HG03571 (cell line): ENCODE results near the gene PRMT2.
A peak's percentile ranks its signal among the peaks of the same experiment; 100 is the strongest.

ENCODE experiments used
- ATAC-seq: cut with Tn5 transposase; IDR thresholded peaks from one replicate; pipeline ENCODE4 v1.9.1; 2021; ENCODE audit not compliant: unreplicated experiment

The PRMT2 gene

DNA sequence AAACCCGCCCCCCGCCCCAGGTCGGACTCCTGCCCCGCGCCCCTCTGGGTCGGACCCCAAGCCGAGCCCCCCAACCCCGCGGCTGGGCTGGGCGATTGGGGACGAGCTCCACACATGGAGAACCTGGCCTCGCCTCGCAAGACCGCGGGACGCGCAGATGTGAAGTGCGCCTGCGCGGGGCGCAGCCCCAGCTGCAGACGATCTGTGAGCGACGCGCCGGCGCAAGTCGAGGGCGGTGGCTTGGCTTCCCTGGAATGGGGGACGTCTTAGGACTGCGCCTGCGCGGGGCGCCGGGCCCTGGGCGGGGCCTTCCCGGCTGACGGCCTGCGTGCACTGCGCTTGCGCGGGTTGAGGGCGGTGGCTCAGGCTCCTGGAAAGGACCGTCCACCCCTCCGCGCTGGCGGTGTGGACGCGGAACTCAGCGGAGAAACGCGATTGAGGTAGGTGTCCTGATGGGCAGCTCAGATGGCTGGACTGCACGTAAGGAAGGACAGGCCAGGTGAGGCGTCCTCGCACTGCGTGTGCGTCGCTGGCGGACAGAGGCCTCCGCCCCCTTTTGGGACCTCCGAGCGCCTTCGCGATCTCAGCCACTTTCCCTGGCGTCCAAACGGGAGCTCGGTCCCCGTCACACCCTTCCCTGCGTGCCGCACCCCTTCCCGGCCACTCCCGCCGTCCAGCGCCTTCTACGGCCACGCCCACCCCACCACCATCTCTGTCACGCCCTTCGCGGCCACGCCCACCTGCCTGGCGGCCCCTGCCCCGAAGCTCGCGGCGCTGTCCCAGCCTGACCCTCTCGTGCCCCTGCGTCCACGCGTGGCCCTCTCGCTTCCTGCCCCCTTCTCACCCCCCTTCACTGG lies at the start of gene PRMT2:
TSS of gene PRMT2 (plus strand) at position 351 of the 857 bp plus-strand sequence. CDS start 1,278 bp downstream, outside the sequence.
- ATAC-seq = peak; percentile 84

- no peak for ATAC-seq
Observed at GRCh38 chr21:46594276-46594675, 41.2 kb upstream of the PRMT2 start.

- ATAC-seq = no peak
Observed at GRCh38 chr21:46596201-46596600, 39.3 kb upstream of the PRMT2 start.

DNA sequence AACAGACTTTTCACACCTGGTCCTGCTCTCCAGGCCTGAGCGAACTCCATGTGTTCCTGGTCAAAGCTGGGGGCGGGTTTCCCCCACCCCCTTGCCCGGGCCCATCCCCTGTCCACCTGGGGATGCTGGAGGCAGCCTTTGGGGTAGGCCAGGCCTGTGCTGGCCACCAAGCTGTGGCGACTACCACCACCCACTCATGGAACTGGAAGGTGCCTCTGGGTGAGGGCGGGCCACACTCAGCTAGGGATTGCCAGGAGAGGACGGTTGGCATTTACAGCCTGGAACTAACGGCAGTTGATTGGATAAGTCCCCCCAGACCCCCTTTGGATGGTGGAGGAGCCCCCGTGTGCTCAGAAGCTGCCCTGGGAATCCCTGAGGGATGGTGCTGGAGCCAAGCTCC lies 38.4 kb upstream of the PRMT2 start:
- ATAC-seq = no peak

DNA sequence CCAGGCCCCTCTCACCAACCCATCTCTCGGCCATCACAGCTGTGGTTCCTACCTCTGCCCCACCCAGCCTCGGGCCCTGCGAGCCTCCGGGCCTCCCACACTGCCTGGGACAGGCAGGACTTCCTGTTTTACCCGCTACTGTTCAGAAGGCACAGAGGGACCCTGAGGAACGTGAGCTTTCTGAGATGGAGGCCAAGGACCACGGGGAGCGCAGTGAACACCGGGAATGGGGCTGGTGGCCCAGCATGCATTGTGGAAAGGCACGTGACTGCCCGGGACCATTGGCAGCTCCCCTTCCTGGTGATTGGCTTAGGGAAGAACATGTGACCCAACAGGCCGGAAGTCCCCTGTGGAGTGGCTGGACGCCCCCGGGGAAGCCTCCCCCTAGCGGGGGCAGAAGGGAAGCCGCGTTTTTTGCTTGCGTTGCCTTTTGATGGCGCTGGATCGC lies 37.6 kb upstream of the PRMT2 start:
- no peak for ATAC-seq

- no peak for ATAC-seq
Observed at GRCh38 chr21:46598581-46599572, 36.6 kb upstream of the PRMT2 start.

GRCh38 chr21:46600305-46600704 lies 35.2 kb upstream of the PRMT2 start:
- ATAC-seq = no peak

DNA sequence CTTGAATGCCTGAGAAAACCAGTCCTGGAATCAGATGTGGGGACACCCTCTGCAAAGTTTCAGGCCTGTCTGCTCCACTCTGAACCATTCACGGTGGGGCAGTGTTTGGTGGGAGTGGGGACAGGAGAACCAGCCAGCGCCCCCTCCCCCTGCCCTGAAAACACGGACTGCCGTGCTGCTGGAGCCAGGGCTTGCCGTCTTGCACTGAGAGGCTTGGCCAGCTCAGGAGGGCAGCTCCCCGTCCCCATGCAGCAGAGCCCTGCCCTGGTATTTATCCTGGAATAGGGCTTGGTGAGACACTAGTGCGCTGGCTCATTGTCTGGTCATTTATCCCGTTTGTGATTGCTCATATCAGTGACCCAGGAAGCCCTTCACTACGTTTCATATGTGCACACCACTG lies 34.5 kb upstream of the PRMT2 start:
- no peak for ATAC-seq

DNA sequence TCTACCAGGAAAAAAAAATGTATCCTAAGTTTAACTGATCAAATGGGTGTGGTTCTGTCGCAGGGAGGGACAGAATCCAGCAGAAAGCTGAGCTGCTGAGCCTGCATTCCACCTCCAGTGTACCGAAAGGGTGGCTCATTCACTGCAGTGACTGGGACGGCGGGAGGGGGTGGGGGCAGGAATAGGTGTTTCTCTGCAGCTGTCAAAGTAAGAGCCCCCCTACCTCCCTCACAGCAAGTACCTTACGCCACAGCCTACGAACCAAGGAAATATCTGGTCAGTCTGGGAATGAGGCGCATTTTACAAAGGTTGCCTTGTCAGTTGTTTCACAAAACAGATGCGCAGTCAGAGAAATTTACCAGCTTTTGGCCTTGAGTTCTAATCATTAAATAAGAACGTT lies 32.2 kb upstream of the PRMT2 start:
- no peak for ATAC-seq

DNA sequence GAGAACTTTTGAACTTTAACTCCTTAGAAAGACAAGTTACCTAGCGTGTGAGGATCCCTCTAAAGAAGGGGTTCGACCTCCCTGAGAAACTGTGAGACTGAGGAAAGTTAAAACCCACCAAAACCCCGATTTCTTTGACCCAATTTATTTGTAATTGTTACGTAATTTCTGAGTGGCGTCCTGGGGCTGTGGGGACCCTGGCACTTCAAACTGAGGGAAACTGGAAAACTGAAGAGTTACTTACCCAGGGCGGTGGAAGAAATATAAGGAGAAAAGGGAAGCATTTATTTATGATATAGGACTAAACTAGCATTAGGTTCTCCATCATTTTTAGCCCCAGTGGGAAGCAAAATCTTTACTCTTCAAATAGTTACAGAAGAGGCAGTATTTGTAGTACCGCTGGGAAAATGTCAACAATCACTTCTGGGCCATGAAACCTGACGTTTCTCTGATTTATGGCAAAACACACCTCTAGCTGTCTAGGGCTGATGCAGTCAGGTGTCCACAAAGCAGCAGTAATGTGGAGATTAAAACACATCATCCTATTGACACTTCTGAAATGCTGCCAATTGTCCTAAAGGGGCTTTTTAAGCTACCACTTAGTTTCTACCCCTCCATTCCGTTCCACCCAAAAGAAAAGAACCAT lies 31.0 kb upstream of the PRMT2 start:
- ATAC-seq = no peak

GRCh38 chr21:46604975-46605766 lies 30.3 kb upstream of the PRMT2 start, which contains the start of gene S100B:
TSS of gene S100B (minus strand) at chr21:46605082. CDS start at chr21:46602415, 2,667 bp downstream.
- ATAC-seq = no peak

DNA sequence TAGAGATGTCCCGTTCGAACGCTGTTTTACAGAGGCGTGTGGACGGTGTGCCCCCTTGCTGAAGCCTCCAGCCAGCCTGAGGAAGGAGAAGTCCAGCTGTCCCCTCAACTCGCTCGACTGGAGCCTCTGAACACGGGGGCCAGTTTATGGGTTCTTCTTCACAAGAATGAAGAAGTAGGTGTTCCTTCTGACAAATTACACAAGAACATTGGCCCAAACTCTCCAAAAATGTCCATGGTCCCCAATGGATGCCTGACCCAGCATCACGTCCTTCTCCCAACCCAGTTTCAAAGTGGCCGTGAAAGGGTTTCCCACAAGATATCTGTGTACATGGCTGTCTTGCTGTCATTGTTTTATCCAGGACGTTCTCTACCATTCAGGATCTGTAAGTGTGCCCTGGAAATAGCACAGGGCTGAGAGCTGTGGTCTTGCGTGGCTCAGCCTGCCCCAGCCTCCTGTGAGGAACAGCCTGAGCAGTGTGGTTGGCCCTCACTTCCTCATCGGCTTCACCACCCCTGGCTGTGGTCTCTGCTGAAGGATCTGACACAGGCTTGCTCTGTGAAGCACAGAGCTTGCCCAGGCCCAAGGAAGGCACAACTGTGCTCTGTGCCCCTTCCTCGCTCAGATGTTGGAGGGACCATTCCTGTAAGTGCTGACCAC lies 29.6 kb upstream of the PRMT2 start:
- ATAC-seq = peak; percentile 66

- ATAC-seq = no peak
Observed at GRCh38 chr21:46606427-46606813, 29.1 kb upstream of the PRMT2 start.

GRCh38 chr21:46607636-46608035 lies 27.8 kb upstream of the PRMT2 start:
- ATAC-seq = no peak

- no peak for ATAC-seq
Observed at GRCh38 chr21:46608672-46609111, 26.8 kb upstream of the PRMT2 start.

DNA sequence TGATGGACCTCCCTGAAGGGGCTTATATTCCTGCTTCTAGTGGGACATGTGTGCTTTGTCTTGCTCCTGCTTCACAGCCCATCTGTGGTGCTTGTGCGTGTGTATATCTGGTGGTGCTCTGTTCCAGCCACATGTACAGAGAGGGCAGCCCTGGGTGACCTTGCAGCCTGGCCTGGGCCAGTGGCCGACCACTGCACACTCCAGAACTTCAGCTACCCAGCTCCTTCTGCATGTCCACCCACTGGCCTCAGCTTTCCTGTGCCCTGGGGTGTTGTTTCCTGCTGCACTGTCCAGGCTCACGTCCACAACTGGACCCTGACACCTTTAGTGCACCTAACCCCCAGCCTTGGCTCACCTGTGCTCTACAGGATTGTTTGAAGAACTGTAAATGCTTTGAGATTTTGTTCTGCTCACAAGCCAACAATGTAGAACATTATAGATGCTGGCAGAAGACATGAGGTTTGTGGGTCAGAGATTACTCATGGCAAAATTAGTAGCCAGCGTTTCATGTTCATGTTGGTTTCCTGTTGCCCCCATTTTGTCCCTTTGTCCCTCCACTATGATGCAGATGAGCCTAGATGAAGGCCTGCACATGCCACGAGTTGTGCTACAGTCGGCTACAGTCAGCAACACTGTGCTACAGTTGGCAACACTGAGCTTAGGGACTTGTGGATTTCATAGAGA lies 25.3 kb upstream of the PRMT2 start:
- no peak for ATAC-seq

DNA sequence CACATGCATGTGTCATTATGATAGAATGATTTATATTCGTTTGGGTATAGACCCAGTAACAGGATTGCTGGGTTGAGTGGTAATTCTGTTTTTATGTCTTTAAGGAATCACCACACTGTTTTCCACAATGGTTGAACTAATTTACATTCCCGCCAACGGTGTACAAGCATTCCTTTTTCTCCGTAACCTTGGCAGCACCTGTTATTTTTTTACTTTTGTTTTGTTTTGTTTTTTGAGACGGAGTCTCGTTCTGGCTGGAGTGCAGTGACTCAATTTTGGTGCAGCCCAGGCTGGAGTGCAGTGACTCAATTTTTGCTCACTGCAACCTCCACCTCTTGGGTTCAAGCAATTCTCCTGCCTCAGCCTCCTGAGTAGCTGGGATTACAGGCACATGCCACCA lies 22.1 kb upstream of the PRMT2 start:
- ATAC-seq = no peak

GRCh38 chr21:46616050-46616449 lies 19.4 kb upstream of the PRMT2 start:
- no peak for ATAC-seq

- no peak for ATAC-seq
Observed at GRCh38 chr21:46616656-46617055, 18.8 kb upstream of the PRMT2 start.
